ENCODE results near the gene ARPC2.

ARPC2 gene

GRCh38 chr2:218214116-218214515, 2.9 kb upstream of the ARPC2 start:
- DNase-seq, result no peak
- peaks cover 8 to 22% (median 18%) of the 10 kb centered on the region in 4 experiments for H3K4me1 ChIP-seq (ENCODE audit: control extremely low read depth in 1 of 4, control insufficient read depth in 4 of 4, insufficient read depth in 4 of 4, low read length in 3 of 4)
- POLR2A ChIA-PET, result no interaction called here
- H3K27me3 ChIP-seq (replicated peaks in 2 of 5; ENCODE audit: control insufficient read depth in 4 of 5, insufficient read depth in 5 of 5, low read length in 4 of 5), result no peaks in the 10 kb centered on the region
- H3K4me3 ChIP-seq (ENCODE audit: control insufficient read depth in 1 of 7, extremely low read depth in 1 of 7, insufficient read depth in 4 of 7, low read depth in 2 of 7, low read length in 6 of 7), result no peak overlapping the region
- H3K27ac ChIP-seq (ENCODE audit: insufficient read depth in 1 of 2, low read depth in 1 of 2, low read length in 2 of 2, poor library complexity in 1 of 2, severe bottlenecking in 2 of 2), result no peak overlapping the region
- 83% methylated on average over 1 of the region's 1 CpG for WGBS (ENCODE audit: insufficient coverage)
- peaks cover 1 to 10% (median 3%) of the 10 kb centered on the region in 5 experiments for H3K9me3 ChIP-seq (ENCODE audit: control extremely low read depth in 1 of 5, control insufficient read depth in 4 of 5, insufficient read depth in 2 of 5, low read depth in 1 of 5, low read length in 4 of 5)
- no peaks in the 10 kb centered on the region for H3K36me3 ChIP-seq (ENCODE audit: control insufficient read depth in 4 of 4, insufficient read depth in 4 of 4, low read length in 3 of 4)
- CTCF ChIA-PET, result no interaction called here

GRCh38 chr2:218216336-218216673, 684 bp upstream of the ARPC2 start:
- ChIA-PET POLR2A (interaction anchor here (0.6 to 1.7 kb wide), 4 partner anchors 9 to 312 kb away, joined by 3 to 9 read pairs (median 4); no protein-coding TSS in a partner anchor), CTCF (interaction anchor here (0.6 to 2.1 kb wide), 7 partner anchors 15 to 76 kb away, joined by 3 to 7 read pairs (median 4); partner anchors contain the start of genes AAMP and PNKD)
- peak overlapping the region; percentile 88 to 96 for H3K27ac ChIP-seq (ENCODE audit: insufficient read depth in 1 of 2, low read depth in 1 of 2, low read length in 2 of 2, poor library complexity in 1 of 2, severe bottlenecking in 2 of 2)
- no peaks in the 10 kb centered on the region for H3K9me3 ChIP-seq (ENCODE audit: control extremely low read depth in 1 of 5, control insufficient read depth in 4 of 5, insufficient read depth in 2 of 5, low read depth in 1 of 5, low read length in 4 of 5)
- H3K36me3 ChIP-seq (ENCODE audit: control insufficient read depth in 4 of 4, insufficient read depth in 4 of 4, low read length in 3 of 4), result peaks cover 0 to 11% (median 1%) of the 10 kb centered on the region in 4 experiments
- peak overlapping the region; percentile 65 to 99 (median 95) for H3K4me3 ChIP-seq (ENCODE audit: control insufficient read depth in 1 of 7, extremely low read depth in 1 of 7, insufficient read depth in 4 of 7, low read depth in 2 of 7, low read length in 6 of 7)
- peaks cover 29 to 44% (median 39%) of the 10 kb centered on the region in 4 experiments for H3K4me1 ChIP-seq (ENCODE audit: control extremely low read depth in 1 of 4, control insufficient read depth in 4 of 4, insufficient read depth in 4 of 4, low read length in 3 of 4)
- H3K27me3 ChIP-seq (replicated peaks in 2 of 5; ENCODE audit: control insufficient read depth in 4 of 5, insufficient read depth in 5 of 5, low read length in 4 of 5), result no peaks in the 10 kb centered on the region
- no peak for DNase-seq
- 91% methylated on average over 5 of the region's 9 CpGs for WGBS (ENCODE audit: insufficient coverage)

GRCh38 chr2:218217360-218218267, 625 bp downstream of the ARPC2 start:
- Histone ChIP-seq H3K4me3 (ENCODE audit: control insufficient read depth in 1 of 7, extremely low read depth in 1 of 7, insufficient read depth in 4 of 7, low read depth in 2 of 7, low read length in 6 of 7) (peak overlapping the region; percentile 91 to 99 (median 95)), H3K9me3 (ENCODE audit: control extremely low read depth in 1 of 5, control insufficient read depth in 4 of 5, insufficient read depth in 2 of 5, low read depth in 1 of 5, low read length in 4 of 5) (no peaks in the 10 kb centered on the region), H3K4me1 (ENCODE audit: control extremely low read depth in 1 of 4, control insufficient read depth in 4 of 4, insufficient read depth in 4 of 4, low read length in 3 of 4) (peaks cover 35 to 56% (median 50%) of the 10 kb centered on the region in 4 experiments), H3K36me3 (ENCODE audit: control insufficient read depth in 4 of 4, insufficient read depth in 4 of 4, low read length in 3 of 4) (peaks cover 0 to 11% (median 1%) of the 10 kb centered on the region in 4 experiments), H3K27me3 (replicated peaks in 2 of 5; ENCODE audit: control insufficient read depth in 4 of 5, insufficient read depth in 5 of 5, low read length in 4 of 5) (no peaks in the 10 kb centered on the region), H3K27ac (ENCODE audit: insufficient read depth in 1 of 2, low read depth in 1 of 2, low read length in 2 of 2, poor library complexity in 1 of 2, severe bottlenecking in 2 of 2) (peak overlapping the region; percentile 94 to 96)
- peak; percentile 49 to 78 (median 73) for DNase-seq
- CTCF ChIA-PET, result interaction anchor here (0.8 to 6.4 kb wide), 3 partner anchors 14 to 84 kb away, joined by 3 to 59 read pairs (median 3); no protein-coding TSS in a partner anchor
- POLR2A ChIA-PET, result interaction anchor here (1.7 kb wide), 1 partner anchor 12 kb away, joined by 9 read pairs; no protein-coding TSS in a partner anchor
- 0% methylated on average over 36 of the region's 47 CpGs for WGBS (ENCODE audit: insufficient coverage)

DNA sequence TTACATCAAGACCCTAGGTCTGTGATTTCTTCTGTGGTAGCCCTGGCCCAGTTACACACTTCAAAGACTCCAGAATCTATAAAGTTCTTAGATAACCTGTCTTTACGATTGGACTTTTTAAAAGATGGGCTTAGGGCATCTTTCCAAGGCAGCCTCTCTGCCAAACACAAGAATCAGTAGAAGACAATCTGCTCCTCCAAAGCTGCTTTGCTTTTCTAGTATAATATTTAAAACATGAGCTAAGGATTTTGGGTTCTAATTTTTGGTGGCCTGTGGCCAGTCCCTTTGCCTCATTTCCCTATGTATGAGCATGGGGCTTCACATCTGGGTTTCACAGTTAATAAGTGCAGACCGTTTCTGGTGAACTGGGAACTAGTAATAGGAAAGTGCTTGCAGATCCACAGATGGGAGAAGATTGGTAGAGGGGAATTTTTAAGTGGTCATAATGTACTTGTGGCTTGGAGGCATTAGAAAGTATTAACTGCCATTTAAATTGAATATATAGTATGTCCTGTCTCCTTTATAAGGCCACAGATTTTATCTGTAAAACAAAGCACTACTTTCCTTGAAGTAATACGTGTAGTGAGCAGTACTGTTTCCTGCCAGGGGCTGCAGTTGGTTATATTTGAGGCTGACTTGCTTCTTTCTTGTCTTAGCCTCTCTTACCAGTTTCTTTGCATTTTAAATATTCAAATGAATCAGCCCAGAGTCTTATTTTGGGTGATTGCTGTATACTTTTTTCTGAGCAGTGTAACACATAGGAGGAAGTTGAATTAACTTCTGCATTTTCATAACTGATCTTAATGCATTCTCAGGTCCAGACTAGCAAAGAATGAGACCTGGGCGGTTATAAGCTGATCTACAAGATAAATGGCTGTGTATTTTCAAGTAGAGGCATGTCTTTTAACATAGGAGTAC, 1.5 kb downstream of the ARPC2 start:
- peak overlapping the region; percentile 94 to 96 for H3K27ac ChIP-seq (ENCODE audit: insufficient read depth in 1 of 2, low read depth in 1 of 2, low read length in 2 of 2, poor library complexity in 1 of 2, severe bottlenecking in 2 of 2)
- 0% methylated on average over 2 of the region's 4 CpGs for WGBS (ENCODE audit: insufficient coverage)
- peak; percentile 50 to 86 (median 78) for DNase-seq

DNA sequence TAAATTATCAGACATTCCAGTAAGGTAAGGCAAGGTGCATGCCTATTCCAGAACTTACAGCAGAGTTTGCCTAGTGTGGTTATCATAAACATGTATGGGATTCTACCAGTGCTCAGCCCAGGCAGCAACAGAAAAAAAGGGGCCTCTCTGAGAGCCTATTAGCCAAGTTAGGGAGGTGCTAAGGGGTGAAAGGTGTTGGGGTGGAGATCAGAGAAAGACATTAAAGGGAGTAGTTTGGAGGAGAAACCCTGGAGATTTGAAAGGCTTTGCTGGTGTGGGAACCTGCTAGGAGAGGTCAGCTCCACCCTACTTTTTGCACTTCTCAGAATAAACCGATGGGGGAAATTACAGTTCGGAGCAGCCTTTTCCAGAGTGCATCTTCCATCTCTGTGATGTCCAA, 2.9 kb downstream of the ARPC2 start:
- Histone ChIP-seq H3K36me3 (ENCODE audit: control insufficient read depth in 4 of 4, insufficient read depth in 4 of 4, low read length in 3 of 4) (peaks cover 2 to 30% (median 9%) of the 10 kb centered on the region in 4 experiments), H3K4me1 (ENCODE audit: control extremely low read depth in 1 of 4, control insufficient read depth in 4 of 4, insufficient read depth in 4 of 4, low read length in 3 of 4) (peaks cover 45 to 70% (median 54%) of the 10 kb centered on the region in 4 experiments), H3K4me3 (ENCODE audit: control insufficient read depth in 1 of 7, extremely low read depth in 1 of 7, insufficient read depth in 4 of 7, low read depth in 2 of 7, low read length in 6 of 7) (peak overlapping the region in 6 of 7 experiments; percentile 25 to 99 (median 96)), H3K9me3 (ENCODE audit: control extremely low read depth in 1 of 5, control insufficient read depth in 4 of 5, insufficient read depth in 2 of 5, low read depth in 1 of 5, low read length in 4 of 5) (no peaks in the 10 kb centered on the region), H3K27ac (ENCODE audit: insufficient read depth in 1 of 2, low read depth in 1 of 2, low read length in 2 of 2, poor library complexity in 1 of 2, severe bottlenecking in 2 of 2) (peak overlapping the region; percentile 51 to 96), H3K27me3 (replicated peaks in 2 of 5; ENCODE audit: control insufficient read depth in 4 of 5, insufficient read depth in 5 of 5, low read length in 4 of 5) (no peaks in the 10 kb centered on the region)
- POLR2A ChIA-PET, result interaction anchor here (1.9 kb wide), 1 partner anchor 11 kb away, joined by 8 read pairs; no protein-coding TSS in a partner anchor
- CTCF ChIA-PET, result interaction anchor here (1.2 to 6.4 kb wide), 6 partner anchors 12 to 37 kb away, joined by 3 to 59 read pairs (median 4); no protein-coding TSS in a partner anchor
- WGBS (ENCODE audit: insufficient coverage), result 11% methylated on average over 1 of the region's 2 CpGs
- no peak for DNase-seq

More for the DNA sequence above, 1.5 kb downstream of the ARPC2 start:
- Histone ChIP-seq H3K4me3 (ENCODE audit: control insufficient read depth in 1 of 7, extremely low read depth in 1 of 7, insufficient read depth in 4 of 7, low read depth in 2 of 7, low read length in 6 of 7) (peak overlapping the region in 6 of 7 experiments; percentile 91 to 99 (median 96)), H3K36me3 (ENCODE audit: control insufficient read depth in 4 of 4, insufficient read depth in 4 of 4, low read length in 3 of 4) (peaks cover 0 to 18% (median 2%) of the 10 kb centered on the region in 4 experiments), H3K9me3 (ENCODE audit: control extremely low read depth in 1 of 5, control insufficient read depth in 4 of 5, insufficient read depth in 2 of 5, low read depth in 1 of 5, low read length in 4 of 5) (no peaks in the 10 kb centered on the region), H3K27me3 (replicated peaks in 2 of 5; ENCODE audit: control insufficient read depth in 4 of 5, insufficient read depth in 5 of 5, low read length in 4 of 5) (no peaks in the 10 kb centered on the region), H3K4me1 (ENCODE audit: control extremely low read depth in 1 of 4, control insufficient read depth in 4 of 4, insufficient read depth in 4 of 4, low read length in 3 of 4) (peaks cover 41 to 65% (median 54%) of the 10 kb centered on the region in 4 experiments)
- CTCF ChIA-PET, result interaction anchor here (0.6 to 6.4 kb wide), 7 partner anchors 9 to 41 kb away, joined by 3 to 59 read pairs (median 3); no protein-coding TSS in a partner anchor
- POLR2A ChIA-PET, result interaction anchor here (0.6 to 1.9 kb wide), 3 partner anchors 12 to 1734 kb away, joined by 3 to 8 read pairs (median 3); no protein-coding TSS in a partner anchor

DNA sequence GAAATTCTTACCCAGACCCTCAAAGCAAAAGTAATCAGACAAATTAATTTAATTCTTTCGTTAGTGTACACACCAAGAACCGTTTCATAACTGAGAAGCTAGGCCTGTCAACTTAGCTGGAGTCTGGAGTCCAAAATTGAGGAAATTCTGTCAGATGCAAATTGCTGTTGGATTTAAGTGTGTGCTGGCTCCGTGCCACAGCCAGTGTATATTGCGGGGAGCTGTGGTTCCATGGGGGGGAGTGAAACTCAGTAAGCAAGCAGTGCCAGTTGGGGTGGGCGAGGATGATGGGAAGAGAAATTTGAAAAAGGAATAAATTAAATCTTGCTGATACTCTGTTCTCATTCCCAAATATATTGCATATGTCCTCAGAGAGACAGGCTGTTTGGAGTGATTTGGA, 4.0 kb downstream of the ARPC2 start:
- Histone ChIP-seq H3K4me1 (ENCODE audit: control extremely low read depth in 1 of 4, control insufficient read depth in 4 of 4, insufficient read depth in 4 of 4, low read length in 3 of 4) (peaks cover 45 to 69% (median 54%) of the 10 kb centered on the region in 4 experiments), H3K9me3 (ENCODE audit: control extremely low read depth in 1 of 5, control insufficient read depth in 4 of 5, insufficient read depth in 2 of 5, low read depth in 1 of 5, low read length in 4 of 5) (no peaks in the 10 kb centered on the region), H3K4me3 (ENCODE audit: control insufficient read depth in 1 of 7, extremely low read depth in 1 of 7, insufficient read depth in 4 of 7, low read depth in 2 of 7, low read length in 6 of 7) (peak overlapping the region in 4 of 7 experiments; percentile 15 to 97 (median 59)), H3K36me3 (ENCODE audit: control insufficient read depth in 4 of 4, insufficient read depth in 4 of 4, low read length in 3 of 4) (peaks cover 4 to 41% (median 17%) of the 10 kb centered on the region in 4 experiments), H3K27ac (ENCODE audit: insufficient read depth in 1 of 2, low read depth in 1 of 2, low read length in 2 of 2, poor library complexity in 1 of 2, severe bottlenecking in 2 of 2) (peak overlapping the region in 1 of 2 experiments; percentile 96), H3K27me3 (replicated peaks in 2 of 5; ENCODE audit: control insufficient read depth in 4 of 5, insufficient read depth in 5 of 5, low read length in 4 of 5) (no peaks in the 10 kb centered on the region)
- CTCF ChIA-PET, result interaction anchor here (1.0 to 6.4 kb wide), 7 partner anchors 11 to 36 kb away, joined by 3 to 59 read pairs (median 4); no protein-coding TSS in a partner anchor
- peak in 2 of 3 donors; percentile 67 to 72 for DNase-seq
- POLR2A ChIA-PET, result no interaction called here
- 29% methylated on average over 3 of the region's 5 CpGs for WGBS (ENCODE audit: insufficient coverage)
